HG03159 (cell line): ENCODE data around the gene TMX1.
A peak's percentile ranks its signal among the peaks of the same experiment; 100 is the strongest.

ENCODE experiments used
- ATAC-seq: cut with Tn5 transposase; IDR thresholded peaks from one replicate; pipeline ENCODE4 v1.9.1; 2021; ENCODE audit warnings: mild to moderate bottlenecking, moderate library complexity; ENCODE audit not compliant: unreplicated experiment

TMX1 gene

DNA sequence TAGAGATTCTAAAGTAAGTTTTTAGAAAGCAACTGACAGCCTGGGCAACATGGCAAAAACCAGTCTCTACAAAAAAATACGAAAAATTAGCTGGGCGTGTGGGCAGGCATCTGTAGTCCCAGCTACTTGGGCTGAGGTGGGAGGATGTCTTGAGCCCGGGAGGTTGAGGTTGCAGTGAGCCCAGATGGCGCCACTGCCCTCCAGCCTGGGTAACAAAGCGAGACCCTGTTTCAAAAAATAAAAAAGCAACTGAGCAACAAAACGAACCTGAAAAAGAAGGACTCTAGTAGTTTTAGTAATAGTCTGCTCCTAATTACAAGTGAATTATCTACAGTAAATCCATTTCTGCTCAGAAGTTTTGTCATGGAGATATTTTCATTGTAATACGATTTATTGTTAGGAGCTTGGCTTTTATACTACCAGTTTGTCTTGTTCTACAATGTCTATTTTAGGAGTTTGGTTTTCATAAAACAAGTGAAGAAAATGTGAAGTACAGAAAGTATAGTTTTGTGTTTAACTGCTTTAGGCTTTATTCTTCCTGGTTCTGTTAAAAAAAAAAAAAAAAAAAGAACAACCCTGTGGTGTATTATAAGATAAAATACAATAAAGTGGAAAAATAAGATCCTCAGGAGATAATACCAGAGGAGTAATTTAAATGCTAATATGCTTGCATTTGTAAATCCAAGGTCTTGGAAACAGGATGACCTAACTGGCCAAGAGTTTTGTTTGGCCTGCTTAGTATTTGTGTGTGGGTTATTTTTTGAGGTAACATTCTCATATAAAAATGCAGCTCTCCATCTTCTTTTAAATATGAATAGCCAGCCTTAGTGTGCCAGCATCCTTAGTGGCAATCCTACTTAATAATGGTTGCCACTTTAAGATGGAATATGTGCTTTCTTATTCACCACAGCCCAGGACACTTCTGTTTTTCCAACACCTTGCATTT lies 2.8 kb downstream of the TMX1 start:
- no peak for ATAC-seq

GRCh38 chr14:51244591-51244990 lies 4.5 kb downstream of the TMX1 start:
- ATAC-seq: no peak

DNA sequence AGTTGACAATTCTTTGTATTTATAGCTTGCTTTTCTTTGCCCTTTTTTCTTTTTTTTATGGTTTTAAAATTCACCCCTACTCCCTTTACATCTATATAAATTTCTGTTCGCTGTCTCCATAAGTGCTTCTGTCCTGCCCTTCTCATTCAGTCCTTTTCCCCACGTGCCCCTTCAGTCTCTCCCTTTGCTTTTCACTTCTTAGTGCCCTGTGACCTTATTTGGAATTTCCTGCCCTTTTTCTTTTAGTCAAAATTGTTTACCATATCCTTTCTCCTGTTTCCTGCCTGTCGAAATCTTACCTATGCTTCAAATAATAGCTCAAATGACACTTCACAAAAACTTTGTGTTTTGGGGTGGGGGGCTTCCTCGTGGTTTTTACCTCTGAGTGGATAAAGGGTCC lies 6.0 kb downstream of the TMX1 start:
- no peak for ATAC-seq

- peak; percentile 88 for ATAC-seq
Measured at GRCh38 chr14:51248016-51248987, 8.3 kb downstream of the TMX1 start.

GRCh38 chr14:51251486-51251885 lies 11.4 kb downstream of the TMX1 start:
- ATAC-seq: no peak

GRCh38 chr14:51253880-51254279 lies 13.8 kb downstream of the TMX1 start:
- ATAC-seq: no peak

DNA sequence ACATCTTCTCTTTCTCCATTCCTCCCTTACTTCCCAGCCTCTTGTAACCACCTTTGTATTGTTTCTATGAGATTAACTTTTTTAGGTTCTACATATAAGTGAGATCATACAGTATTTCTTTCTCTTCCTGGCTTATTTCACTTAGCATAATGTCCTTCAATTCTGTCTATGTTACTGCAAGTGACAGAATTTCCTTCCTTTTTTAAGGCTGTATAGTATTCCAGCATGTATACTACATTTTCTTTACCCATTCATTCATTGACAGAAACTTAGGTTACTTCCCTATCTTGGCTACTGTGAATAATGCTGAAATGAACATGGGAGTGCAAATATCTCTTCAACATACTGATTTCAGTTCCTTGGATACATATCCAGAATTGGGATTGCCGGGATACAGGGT lies 18.2 kb downstream of the TMX1 start:
- ATAC-seq: no peak

DNA sequence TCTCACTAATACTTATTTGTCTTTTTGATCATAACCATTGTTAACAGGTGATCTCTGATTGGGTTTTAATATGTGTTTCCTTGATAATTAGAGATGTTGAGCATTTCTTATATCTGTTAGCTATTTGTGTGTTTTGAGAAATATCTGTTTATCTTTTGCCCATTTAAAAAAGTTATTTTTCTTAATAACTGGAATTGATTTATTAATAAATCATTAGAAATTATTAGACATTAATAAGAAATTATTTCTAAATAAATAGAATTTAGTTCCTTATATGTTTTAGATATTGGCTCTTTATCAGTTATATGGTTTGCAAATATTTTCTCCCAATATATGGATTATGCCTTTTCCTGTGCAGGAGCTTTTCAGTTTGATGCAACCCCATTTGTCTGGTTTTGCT lies 18.7 kb downstream of the TMX1 start:
- ATAC-seq: no peak

GRCh38 chr14:51260225-51260624 lies 20.2 kb downstream of the TMX1 start:
- ATAC-seq: no peak

DNA sequence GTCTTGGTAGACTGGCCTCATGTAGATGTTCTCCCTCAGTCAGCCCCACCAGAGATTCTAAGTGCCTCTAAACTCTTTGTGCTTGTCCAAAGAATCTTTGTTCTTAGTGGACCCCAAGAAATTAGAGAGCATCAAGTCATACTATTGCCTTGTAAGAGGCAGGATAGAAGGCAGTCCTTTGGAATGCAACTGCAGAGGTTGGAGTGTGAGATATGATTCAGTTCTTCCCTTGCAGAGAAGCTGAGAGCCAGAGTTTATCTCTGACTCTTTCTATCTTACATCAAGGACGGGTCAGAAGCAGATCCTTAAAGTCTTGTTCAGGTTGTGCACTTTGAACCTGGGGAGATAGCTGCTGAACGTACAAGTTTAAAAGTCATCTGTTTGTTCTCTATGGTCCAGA lies 21.1 kb downstream of the TMX1 start:
- ATAC-seq: no peak

DNA sequence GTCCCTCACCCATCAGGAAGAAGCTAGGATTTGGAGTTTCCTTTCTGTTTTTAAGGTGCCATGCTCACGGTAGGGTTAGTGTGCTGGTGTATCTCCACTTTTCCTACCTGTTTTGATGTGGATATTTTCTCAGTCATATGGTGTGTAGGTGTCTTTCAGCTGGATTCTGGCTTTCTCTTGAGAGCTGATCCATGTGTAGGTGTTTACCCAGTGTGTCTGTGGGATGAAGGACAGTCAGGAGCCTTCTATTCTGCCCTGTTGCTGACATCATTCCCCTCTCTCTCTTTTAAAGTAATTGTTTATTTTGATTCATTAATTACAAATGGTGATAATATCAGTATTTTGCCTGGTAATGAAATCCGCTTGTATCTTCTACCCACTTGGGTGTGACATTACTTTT lies 22.8 kb downstream of the TMX1 start:
- ATAC-seq: no peak

DNA sequence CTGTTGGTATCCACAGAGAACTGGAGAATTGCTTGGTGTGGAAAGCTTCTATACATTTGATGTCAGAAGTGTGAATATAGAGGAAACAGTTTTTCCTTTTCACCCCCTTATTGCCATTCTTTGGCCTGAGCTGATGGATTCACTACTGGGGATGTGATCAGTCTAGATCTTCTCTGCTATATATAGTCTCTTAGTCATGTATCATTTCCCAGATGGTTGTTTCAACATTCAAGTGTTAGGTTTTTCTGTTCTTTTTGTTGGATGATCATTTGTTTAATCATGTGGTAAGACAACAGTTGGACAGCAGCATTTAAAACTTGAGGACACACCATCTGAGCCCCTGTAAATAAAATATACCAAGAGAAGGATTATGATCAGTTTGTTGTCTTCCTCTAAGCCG lies 29.6 kb downstream of the TMX1 start:
- ATAC-seq: no peak

- no peak for ATAC-seq
Measured at GRCh38 chr14:51276605-51277004, 36.6 kb downstream of the TMX1 start.

DNA sequence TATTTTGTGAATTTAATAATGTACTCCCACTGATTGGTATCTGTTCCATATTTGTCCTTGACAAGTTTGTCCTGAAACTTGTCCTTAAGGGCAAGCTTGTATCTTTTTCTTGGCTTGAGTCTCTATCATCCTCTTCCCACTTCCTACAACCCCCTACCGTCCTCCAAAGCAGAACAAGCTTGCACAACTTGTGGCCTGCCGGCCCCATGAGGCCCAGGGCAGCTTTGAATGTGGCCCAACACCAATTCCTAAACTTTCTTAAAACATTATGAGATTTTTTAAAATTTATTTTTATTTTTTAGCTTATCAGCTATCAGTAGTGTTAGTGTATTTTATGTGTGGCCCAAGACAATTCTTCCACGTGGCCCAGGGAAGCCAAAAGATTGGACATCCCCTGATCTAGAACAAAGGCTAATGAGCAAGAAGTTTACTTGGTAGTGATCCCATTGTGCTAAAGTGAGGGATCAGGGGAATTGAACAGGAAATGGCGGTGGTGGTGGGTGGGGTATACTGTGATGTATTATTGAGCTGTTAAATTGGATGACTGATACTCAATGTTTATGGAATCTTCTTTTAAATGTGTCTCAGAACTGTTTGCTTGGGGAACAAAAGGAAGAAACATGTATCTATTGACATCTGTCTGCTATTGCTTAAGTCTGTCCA lies 37.8 kb downstream of the TMX1 start:
- ATAC-seq: no peak

DNA sequence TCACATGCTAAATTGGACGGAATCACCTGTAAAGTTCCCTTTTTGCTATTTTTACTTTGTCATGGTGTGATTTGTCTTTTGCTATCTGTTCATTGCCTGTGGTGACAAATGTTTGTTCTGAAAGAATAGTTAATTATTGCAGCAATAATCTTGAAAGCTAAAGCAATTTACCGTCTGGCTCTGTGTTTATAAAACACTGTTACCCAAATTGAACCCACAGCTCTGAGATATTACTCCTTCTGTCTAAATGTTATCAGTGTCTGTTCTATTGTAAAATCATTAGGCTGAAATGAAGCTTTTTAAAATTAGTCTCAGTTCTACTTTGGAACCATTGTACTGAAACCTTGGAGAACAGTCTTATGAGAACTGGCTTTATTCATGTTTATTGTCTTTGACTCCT lies 42.5 kb downstream of the TMX1 start:
- no peak for ATAC-seq

DNA sequence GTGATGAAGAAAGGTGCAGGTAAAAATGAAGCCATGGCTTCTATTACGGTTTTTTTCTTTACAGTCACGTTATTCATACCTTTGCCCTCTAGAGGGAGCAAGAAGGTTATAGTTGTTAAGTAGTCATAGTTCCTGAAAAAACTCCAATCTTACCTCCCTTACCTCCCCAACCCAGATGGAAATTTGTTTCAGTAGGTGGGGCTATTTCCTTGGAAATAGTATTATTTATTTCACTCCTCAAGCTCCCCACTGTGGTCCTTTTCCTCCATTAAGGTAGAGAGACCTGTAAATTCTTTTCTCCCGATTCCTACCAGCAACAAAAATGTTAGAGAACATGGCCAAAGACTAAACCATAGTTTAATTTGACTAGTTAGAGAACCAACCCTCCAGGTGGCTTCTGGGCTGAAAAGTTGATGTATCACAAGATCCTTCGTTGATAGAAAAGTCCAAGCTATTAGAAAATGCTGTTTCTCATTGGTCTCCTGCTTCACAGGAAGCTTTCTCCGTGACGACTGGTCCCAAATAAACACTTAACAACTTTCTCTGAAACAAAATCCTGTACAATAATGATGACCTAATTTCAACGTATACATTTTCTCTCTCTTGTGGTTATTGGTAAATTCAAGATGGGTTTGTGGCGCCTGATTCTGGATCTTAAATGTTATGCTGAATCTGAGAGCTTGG lies 43.5 kb downstream of the TMX1 start:
- no peak for ATAC-seq

DNA sequence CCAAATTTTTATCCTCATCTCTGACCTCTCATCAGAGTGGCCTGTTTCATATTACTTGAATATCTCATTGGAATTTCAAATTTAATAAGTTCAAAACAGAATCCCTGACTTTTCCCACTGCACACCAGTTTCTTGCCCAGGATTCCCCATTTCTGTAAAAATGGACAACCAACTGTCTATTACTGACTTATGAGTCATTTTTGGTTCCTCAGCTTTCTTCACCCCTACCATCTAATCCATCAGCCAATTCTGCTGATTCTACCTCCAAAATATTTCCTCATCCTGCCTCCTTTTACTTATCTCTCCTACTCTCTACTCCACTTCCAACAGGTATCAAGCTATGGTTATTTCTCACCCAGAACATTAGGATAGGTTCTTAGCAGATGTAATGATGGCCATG lies 44.2 kb downstream of the TMX1 start:
- no peak for ATAC-seq

- peak; percentile 67 for ATAC-seq
Measured at GRCh38 chr14:51285120-51285519, 45.1 kb downstream of the TMX1 start.

- no peak for ATAC-seq
Measured at GRCh38 chr14:51289169-51289568, 49.1 kb downstream of the TMX1 start.

- no peak for ATAC-seq
Measured at GRCh38 chr14:51290132-51290531, 50.1 kb downstream of the TMX1 start.

GRCh38 chr14:51291016-51291415 lies 51.0 kb downstream of the TMX1 start:
- no peak for ATAC-seq
